CD4-positive, alpha-beta T cell (primary cell): ENCODE data around the gene LIPN. TPM values are rescaled to one million over a fixed set of nuclear protein-coding genes. Genes with fewer than 3 reads are reported as not detected.

Source experiments
- ATAC-seq: fragments of 200-7000 bp; cut with Tn5 transposase; one replicate; pipeline ENCODE4 v1.10.0; 2022; ENCODE audit warnings: mild to moderate bottlenecking; ENCODE audit not compliant: poor library complexity
- CTCF ChIA-PET: fragments of 350-600 bp; sonication (Branson Sonifier 250); formaldehyde crosslinking; loops from one replicate; lab custom pipeline; 2021; ENCODE audit warnings: antibody characterized with exemption, inconsistent platforms; lab: Charles Lee
- POLR2A ChIA-PET: fragments of 350-600 bp; sonication (Branson Sonifier 250); formaldehyde crosslinking; loops from one replicate; lab custom pipeline; 2021; ENCODE audit warnings: antibody characterized with exemption, inconsistent platforms; lab: Charles Lee
- DNase-seq, 14 experiments: peaks; one replicate each; pipeline ENCODE4 v3.0.0-alpha.2; 2013 to 2020; ENCODE audit warnings: mixed read lengths in 2 of 14
- H3K27ac ChIP-seq, 2 donors: one replicate each; pipeline versions ENCODE4 v1.5.1 to v1.7.0; 2013; ENCODE audit warnings: low read length in 2 of 2, low read depth in 1 of 2, mild to moderate bottlenecking in 1 of 2
- H3K27me3 ChIP-seq, 2 experiments: 1 replicate in 1 of 2; 2 replicates in 1 of 2; pipeline versions ENCODE4 v1.6.1 to v1.7.0; 2013; ENCODE audit warnings: low read length in 2 of 2, control low read depth in 1 of 2, mild to moderate bottlenecking in 1 of 2, moderate library complexity in 1 of 2; ENCODE audit not compliant: insufficient read depth in 2 of 2, control insufficient read depth in 1 of 2
- H3K36me3 ChIP-seq: one replicate; pipeline ENCODE4 v1.6.1; 2013; ENCODE audit warnings: low read length, control low read depth; ENCODE audit not compliant: insufficient read depth
- H3K4me1 ChIP-seq: one replicate; pipeline ENCODE4 v1.6.1; 2013; ENCODE audit warnings: low read length, control low read depth; ENCODE audit not compliant: insufficient read depth
- H3K4me3 ChIP-seq: one replicate; pipeline ENCODE4 v1.5.1; 2013; ENCODE audit warnings: mild to moderate bottlenecking, low read length, moderate library complexity
- H3K9me3 ChIP-seq, 2 experiments: 1 replicate in 1 of 2; 2 replicates in 1 of 2; pipeline versions ENCODE4 v1.6.1 to v1.7.0; 2013; ENCODE audit warnings: low read length in 2 of 2, mild to moderate bottlenecking in 2 of 2, control low read depth in 1 of 2, moderate library complexity in 1 of 2; ENCODE audit not compliant: control insufficient read depth in 1 of 2, insufficient read depth in 1 of 2
- H3K27ac Mint-ChIP-seq: one replicate; pipeline ENCODE4 v1.8.0; 2020; ENCODE audit warnings: mixed read lengths
- H3K27me3 Mint-ChIP-seq: one replicate; pipeline ENCODE4 v1.8.0; 2021; ENCODE audit warnings: mixed read lengths
- H3K36me3 Mint-ChIP-seq: one replicate; pipeline ENCODE4 v1.8.0; 2021; ENCODE audit warnings: low read depth, mixed read lengths
- H3K4me1 Mint-ChIP-seq: one replicate; pipeline ENCODE4 v1.8.0; 2021; ENCODE audit warnings: low read depth, mixed read lengths
- H3K4me3 Mint-ChIP-seq: one replicate; pipeline ENCODE4 v1.8.0; 2020; ENCODE audit warnings: mild to moderate bottlenecking, mixed read lengths
- H3K9me3 Mint-ChIP-seq: one replicate; pipeline ENCODE4 v1.8.0; 2020; ENCODE audit warnings: mixed read lengths
- intact Hi-C, 2 experiments: fragments of 100-400 bp; cut with DNase I in 1 of 2; cut with micrococcal nuclease in 1 of 2; formaldehyde crosslinking; loops; one replicate each; pipeline versions ENCODE4 v1.15.1 to v1.9.0; 2023 to 2025; cut with DNase I, micrococcal nuclease
- total RNA-seq, 174 experiments: library from RNA in 2 of 174; stranded (reverse) in 2 of 174; gene quantifications; one replicate each; pipeline ENCODE4 v1.2.3 and lab custom pipeline; 2021 to 2026
- TF ChIP-seq, protein P1 (sequence below): fragments of 200-600 bp; IDR thresholded peaks from one replicate; pipeline ENCODE4 v1.8.0; 2022; ENCODE audit warnings: antibody characterized with exemption, mild to moderate bottlenecking

Gene LIPN
- total RNA-seq, 2 experiments from 2014 or later: not detected

DNA sequence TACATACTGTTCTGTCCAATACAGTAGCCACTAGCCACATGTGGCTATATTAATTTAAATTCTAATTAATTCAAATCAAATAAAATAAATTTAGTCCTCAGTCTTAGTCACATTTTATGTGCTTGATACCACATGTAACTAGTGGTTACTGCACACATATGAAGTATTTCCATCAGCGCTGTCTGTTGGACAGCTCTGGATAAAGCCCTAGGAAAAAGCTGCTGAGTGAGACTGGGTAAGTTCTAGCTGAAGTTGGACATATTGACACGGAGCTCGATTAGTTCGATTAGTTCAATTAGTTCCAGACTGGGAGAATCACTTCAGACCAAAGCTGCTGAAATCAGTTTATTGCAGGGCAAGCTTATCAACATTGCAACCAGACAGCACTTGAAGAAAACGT, 27.6 kb downstream of the LIPN start:
- no peak for DNase-seq
- no peak for ATAC-seq
- Histone ChIP-seq H3K27ac (no peak overlapping the region), H3K9me3 (no peaks in the 10 kb centered on the region), H3K4me1 (no peaks in the 10 kb centered on the region), H3K36me3 (no peaks in the 10 kb centered on the region), H3K27me3 (no peaks in the 10 kb centered on the region), H3K4me3 (no peak overlapping the region)
- TF ChIP-seq, protein P1, sequence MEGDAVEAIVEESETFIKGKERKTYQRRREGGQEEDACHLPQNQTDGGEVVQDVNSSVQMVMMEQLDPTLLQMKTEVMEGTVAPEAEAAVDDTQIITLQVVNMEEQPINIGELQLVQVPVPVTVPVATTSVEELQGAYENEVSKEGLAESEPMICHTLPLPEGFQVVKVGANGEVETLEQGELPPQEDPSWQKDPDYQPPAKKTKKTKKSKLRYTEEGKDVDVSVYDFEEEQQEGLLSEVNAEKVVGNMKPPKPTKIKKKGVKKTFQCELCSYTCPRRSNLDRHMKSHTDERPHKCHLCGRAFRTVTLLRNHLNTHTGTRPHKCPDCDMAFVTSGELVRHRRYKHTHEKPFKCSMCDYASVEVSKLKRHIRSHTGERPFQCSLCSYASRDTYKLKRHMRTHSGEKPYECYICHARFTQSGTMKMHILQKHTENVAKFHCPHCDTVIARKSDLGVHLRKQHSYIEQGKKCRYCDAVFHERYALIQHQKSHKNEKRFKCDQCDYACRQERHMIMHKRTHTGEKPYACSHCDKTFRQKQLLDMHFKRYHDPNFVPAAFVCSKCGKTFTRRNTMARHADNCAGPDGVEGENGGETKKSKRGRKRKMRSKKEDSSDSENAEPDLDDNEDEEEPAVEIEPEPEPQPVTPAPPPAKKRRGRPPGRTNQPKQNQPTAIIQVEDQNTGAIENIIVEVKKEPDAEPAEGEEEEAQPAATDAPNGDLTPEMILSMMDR: no peak
- Mint-ChIP-seq H3K9me3 (no peaks in the 10 kb centered on the region), H3K36me3 (no peaks in the 10 kb centered on the region), H3K4me3 (no peak overlapping the region), H3K27ac (no peak overlapping the region), H3K27me3 (no peaks in the 10 kb centered on the region), H3K4me1 (no peaks in the 10 kb centered on the region)
- ChIA-PET POLR2A (no interaction called here), CTCF (no interaction called here)
- intact Hi-C loops: no loop called here

DNA sequence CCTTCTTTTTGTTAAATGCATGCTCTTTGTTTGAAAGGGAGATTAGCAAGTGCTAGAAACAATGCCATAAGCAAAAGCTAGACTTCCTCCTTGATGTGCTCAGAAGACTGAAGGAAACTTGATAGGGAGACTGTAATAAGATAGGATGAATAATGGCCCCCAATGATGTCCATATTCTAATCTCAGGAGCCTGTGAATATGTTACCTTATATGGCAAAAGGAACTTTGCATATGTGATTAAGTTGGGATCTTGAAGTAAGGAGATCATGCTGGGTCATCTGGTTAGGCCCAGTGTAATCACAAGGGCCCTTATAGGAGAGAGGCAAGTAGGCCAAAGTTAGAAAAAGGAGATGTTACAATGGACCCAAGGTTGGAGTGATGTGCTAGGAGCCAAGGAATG, 29.1 kb downstream of the LIPN start:
- no peaks in the 10 kb centered on the region for H3K9me3 ChIP-seq
- peaks cover under 1% of the 10 kb centered on the region for H3K4me1 ChIP-seq
- H3K27me3 ChIP-seq: no peaks in the 10 kb centered on the region
- Mint-ChIP-seq H3K9me3 (no peaks in the 10 kb centered on the region), H3K27me3 (no peaks in the 10 kb centered on the region), H3K4me3 (no peak overlapping the region), H3K27ac (no peak overlapping the region), H3K4me1 (peaks cover 8% of the 10 kb centered on the region), H3K36me3 (no peaks in the 10 kb centered on the region)
- ChIA-PET POLR2A (no interaction called here), CTCF (no interaction called here)
- H3K36me3 ChIP-seq: no peaks in the 10 kb centered on the region
- no peak for DNase-seq
- H3K27ac ChIP-seq: no peak overlapping the region
- TF ChIP-seq, protein P1: no peak
- intact Hi-C loops: no loop called here
- ATAC-seq: no peak
- H3K4me3 ChIP-seq: no peak overlapping the region

DNA sequence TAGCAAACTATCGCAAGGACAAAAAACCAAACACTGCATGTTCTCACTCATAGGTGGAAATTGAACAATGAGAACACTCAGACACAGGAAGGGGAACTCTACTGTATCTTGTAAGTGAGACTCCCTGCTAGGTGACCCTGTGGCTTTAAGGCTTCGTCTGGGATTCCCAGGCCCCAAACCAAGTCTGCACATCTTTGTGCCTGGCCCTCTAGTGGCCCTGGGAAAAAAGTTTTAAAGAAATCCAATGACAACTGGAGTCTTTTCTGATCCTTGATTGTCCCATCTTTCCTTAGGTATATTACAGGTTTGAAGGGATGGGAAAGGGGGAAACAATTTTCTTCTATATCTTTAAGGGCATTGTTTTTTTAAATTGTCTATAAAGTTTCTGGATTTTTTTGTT, 32.1 kb downstream of the LIPN start:
- Mint-ChIP-seq H3K4me3 (no peak overlapping the region), H3K4me1 (peaks cover 11% of the 10 kb centered on the region), H3K9me3 (no peaks in the 10 kb centered on the region), H3K27me3 (no peaks in the 10 kb centered on the region), H3K36me3 (no peaks in the 10 kb centered on the region), H3K27ac (no peak overlapping the region)
- CTCF ChIA-PET: no interaction called here
- peak in 2 of 14 experiments; percentile 32 to 36 for DNase-seq
- Histone ChIP-seq H3K4me3 (no peak overlapping the region), H3K27me3 (no peaks in the 10 kb centered on the region), H3K4me1 (peaks cover 3% of the 10 kb centered on the region), H3K27ac (no peak overlapping the region), H3K36me3 (no peaks in the 10 kb centered on the region), H3K9me3 (no peaks in the 10 kb centered on the region)
- POLR2A ChIA-PET: no interaction called here
- intact Hi-C loops: no loop called here
- no peak for ATAC-seq
- TF ChIP-seq, protein P1: peak; percentile 30
